ENCODE results near the gene FSTL3.
"Not testable (repeated sequence)": the region's sequence is repeated elsewhere in the genome, so short reads cannot be mapped to it uniquely, and the experiment has no call there.

The FSTL3 gene

GRCh38 chr19:686589-687297, 10.6 kb downstream of the FSTL3 start:
- no peak for DNase-seq

- DNase-seq, result no peak
Measured at GRCh38 chr19:687569-688166, 11.5 kb downstream of the FSTL3 start.

- DNase-seq, result no peak
Measured at GRCh38 chr19:688214-688613, 12.0 kb downstream of the FSTL3 start.

GRCh38 chr19:688992-689391, 12.8 kb downstream of the FSTL3 start:
- no peak for DNase-seq

GRCh38 chr19:690203-690602, 14.0 kb downstream of the FSTL3 start:
- no peak for DNase-seq

GRCh38 chr19:694481-695351, 18.5 kb downstream of the FSTL3 start:
- no peak for DNase-seq

- DNase-seq, result no peak
Measured at GRCh38 chr19:695352-695949, 19.3 kb downstream of the FSTL3 start, which contains the start of gene PRSS57. Gene PRSS57 (minus strand): TSS chr19:695452. CDS start chr19:695430, 22 bp downstream.

GRCh38 chr19:698529-698928, 22.3 kb downstream of the FSTL3 start:
- not testable (repeated sequence) for DNase-seq

GRCh38 chr19:699885-700284, 23.7 kb downstream of the FSTL3 start:
- not testable (repeated sequence) for DNase-seq

- not testable (repeated sequence) for DNase-seq
Measured at GRCh38 chr19:702847-703246, 26.7 kb downstream of the FSTL3 start.

- no peak for DNase-seq
Measured at GRCh38 chr19:703329-703650, 27.1 kb downstream of the FSTL3 start.

GRCh38 chr19:703651-704446, 27.7 kb downstream of the FSTL3 start:
- no peak for DNase-seq

- DNase-seq, result no peak
Measured at GRCh38 chr19:704447-704741, 28.2 kb downstream of the FSTL3 start.

GRCh38 chr19:708154-709143, 32.3 kb downstream of the FSTL3 start, which contains the start of gene PALM:
Gene PALM (plus strand): TSS chr19:708935. CDS start chr19:709147, 212 bp downstream.
- no peak for DNase-seq

GRCh38 chr19:709196-709964, 33.2 kb downstream of the FSTL3 start:
- DNase-seq, result no peak

- DNase-seq, result no peak
Measured at GRCh38 chr19:709965-710571, 33.9 kb downstream of the FSTL3 start.

- DNase-seq, result no peak
Measured at GRCh38 chr19:710767-711166, 34.6 kb downstream of the FSTL3 start.

GRCh38 chr19:711254-711653, 35.1 kb downstream of the FSTL3 start:
- DNase-seq, result no peak

- DNase-seq, result no peak
Measured at GRCh38 chr19:715347-715746, 39.2 kb downstream of the FSTL3 start.
